AG04449 (cell line): Measurements from ENCODE around the gene ZNF253.
"Not testable (repeated sequence)": the region's sequence is repeated elsewhere in the genome, so short reads cannot be mapped to it uniquely, and the experiment has no call there.

Experiments used
- CTCF ChIA-PET: fragments of 350-600 bp; formaldehyde crosslinking; extraction: SDS; loops from one replicate; lab custom pipeline; 2021; ENCODE audit warnings: antibody characterized with exemption; lab: Yijun Ruan, JAX
- POLR2A ChIA-PET: fragments of 400-600, 350-600 bp; formaldehyde crosslinking; extraction: SDS; loops from one replicate; lab custom pipeline; 2020; ENCODE audit warnings: antibody characterized with exemption, inconsistent platforms; lab: Yijun Ruan, JAX
- DNase-seq: peaks from one replicate; pipeline ENCODE4 v3.0.0-alpha.2; 2010; ENCODE audit warnings: low read depth, low spot score
- H3K4me3 ChIP-seq: 2 replicates; pipeline ENCODE4 v1.5.1; 2011; ENCODE audit warnings: low read depth, mild to moderate bottlenecking, control low read depth, low read length
- TF ChIP-seq, protein P1 (sequence below): IDR thresholded peaks from one replicate; pipeline ENCODE4 v1.5.1; 2011; ENCODE audit warnings: mild to moderate bottlenecking, moderate library complexity, low read length, control low read depth, inconsistent platforms; ENCODE audit not compliant: insufficient read depth; ENCODE audit errors: missing control alignments

The ZNF253 gene

DNA sequence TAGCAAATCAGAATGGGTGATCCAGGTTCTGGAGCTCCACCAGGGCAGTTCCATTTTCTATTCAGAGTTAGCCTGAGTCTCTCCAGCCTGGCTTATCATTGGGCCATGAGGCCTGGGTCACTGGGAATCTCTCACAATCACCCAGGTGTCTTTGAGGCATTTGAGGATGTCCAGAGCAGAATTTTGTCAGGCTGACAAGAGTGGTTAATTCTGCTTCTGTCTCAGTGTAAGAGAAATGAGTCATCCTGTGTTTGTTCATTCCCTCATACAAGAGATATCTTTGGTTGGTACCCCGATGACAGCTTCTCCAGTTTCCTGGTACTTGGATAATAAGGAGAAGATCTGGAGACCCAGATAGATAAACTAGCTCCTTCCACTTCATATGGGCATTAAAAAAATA lies 45.5 kb downstream of the ZNF253 start:
- POLR2A ChIA-PET: no interaction called here
- no peak for DNase-seq
- TF ChIP-seq, protein P1, sequence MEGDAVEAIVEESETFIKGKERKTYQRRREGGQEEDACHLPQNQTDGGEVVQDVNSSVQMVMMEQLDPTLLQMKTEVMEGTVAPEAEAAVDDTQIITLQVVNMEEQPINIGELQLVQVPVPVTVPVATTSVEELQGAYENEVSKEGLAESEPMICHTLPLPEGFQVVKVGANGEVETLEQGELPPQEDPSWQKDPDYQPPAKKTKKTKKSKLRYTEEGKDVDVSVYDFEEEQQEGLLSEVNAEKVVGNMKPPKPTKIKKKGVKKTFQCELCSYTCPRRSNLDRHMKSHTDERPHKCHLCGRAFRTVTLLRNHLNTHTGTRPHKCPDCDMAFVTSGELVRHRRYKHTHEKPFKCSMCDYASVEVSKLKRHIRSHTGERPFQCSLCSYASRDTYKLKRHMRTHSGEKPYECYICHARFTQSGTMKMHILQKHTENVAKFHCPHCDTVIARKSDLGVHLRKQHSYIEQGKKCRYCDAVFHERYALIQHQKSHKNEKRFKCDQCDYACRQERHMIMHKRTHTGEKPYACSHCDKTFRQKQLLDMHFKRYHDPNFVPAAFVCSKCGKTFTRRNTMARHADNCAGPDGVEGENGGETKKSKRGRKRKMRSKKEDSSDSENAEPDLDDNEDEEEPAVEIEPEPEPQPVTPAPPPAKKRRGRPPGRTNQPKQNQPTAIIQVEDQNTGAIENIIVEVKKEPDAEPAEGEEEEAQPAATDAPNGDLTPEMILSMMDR: no peak
- CTCF ChIA-PET: no interaction called here
- H3K4me3 ChIP-seq: no peak overlapping the region

DNA sequence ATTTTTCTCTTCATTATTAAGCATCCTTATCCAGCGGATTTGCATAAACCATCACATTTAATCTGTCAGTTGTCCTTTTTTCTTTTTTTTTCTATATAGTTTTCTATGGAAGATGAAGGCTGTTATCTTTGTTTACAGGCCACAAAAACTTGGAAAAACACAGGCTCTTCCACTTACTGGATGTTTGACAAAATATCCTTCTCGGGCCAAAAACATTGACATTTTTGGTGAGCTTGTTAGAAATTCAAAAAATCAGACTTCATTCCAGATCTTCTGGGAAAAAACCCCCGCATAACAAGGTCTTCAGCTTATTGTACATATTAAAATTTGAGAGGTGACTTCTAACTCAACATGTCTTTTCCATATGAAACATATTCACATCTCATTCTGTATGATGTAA lies 48.9 kb downstream of the ZNF253 start:
- DNase-seq: no peak
- no peak overlapping the region for H3K4me3 ChIP-seq
- CTCF ChIA-PET: no interaction called here
- POLR2A ChIA-PET: no interaction called here
- TF ChIP-seq, protein P1: no peak

DNA sequence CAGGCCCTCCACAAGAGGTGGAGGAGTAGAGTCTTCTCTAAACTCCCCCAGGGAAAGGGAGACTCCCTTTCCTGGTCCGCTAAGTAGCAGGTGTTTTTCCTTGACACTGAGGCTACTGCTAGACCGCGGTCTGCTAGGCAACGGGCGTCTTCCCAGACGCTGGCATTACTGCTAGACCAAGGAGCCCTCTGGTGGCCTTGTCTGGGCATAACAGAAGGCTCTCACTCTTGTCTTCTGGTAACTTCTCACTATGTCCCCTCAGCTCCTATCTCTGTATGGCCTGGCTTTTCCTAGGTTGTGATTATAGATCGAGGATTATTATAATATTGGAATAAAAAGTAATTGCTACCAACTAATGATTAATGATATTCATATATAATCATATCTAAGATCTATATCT lies 64.7 kb downstream of the ZNF253 start:
- POLR2A ChIA-PET, DNase-seq, CTCF ChIA-PET, H3K4me3 ChIP-seq: not testable (repeated sequence)

DNA sequence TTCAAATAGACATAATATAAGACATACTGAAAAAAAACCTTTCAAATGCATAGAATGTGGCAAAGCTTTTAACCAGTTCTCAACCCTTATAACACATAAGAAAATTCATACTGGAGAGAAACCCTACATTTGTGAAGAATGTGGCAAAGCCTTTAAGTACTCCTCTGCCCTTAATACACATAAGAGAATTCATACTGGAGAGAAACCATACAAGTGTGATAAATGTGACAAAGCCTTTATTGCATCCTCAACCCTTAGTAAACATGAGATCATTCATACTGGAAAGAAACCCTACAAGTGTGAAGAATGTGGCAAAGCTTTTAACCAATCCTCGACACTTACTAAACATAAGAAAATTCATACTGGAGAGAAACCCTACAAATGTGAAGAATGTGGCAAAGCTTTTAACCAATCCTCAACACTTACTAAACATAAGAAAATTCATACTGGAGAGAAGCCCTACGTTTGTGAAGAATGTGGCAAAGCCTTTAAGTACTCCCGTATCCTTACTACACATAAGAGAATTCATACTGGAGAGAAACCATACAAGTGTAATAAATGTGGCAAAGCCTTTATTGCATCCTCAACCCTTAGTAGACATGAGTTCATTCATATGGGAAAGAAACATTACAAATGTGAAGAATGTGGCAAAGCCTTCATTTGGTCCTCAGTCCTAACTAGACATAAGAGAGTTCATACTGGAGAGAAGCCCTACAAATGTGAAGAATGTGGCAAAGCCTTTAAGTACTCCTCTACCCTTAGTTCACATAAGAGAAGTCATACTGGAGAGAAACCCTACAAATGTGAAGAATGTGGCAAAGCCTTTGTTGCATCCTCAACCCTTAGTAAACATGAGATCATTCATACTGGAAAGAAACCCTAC lies 68.0 kb downstream of the ZNF253 start:
- DNase-seq, H3K4me3 ChIP-seq, CTCF ChIA-PET, POLR2A ChIA-PET: not testable (repeated sequence)

DNA sequence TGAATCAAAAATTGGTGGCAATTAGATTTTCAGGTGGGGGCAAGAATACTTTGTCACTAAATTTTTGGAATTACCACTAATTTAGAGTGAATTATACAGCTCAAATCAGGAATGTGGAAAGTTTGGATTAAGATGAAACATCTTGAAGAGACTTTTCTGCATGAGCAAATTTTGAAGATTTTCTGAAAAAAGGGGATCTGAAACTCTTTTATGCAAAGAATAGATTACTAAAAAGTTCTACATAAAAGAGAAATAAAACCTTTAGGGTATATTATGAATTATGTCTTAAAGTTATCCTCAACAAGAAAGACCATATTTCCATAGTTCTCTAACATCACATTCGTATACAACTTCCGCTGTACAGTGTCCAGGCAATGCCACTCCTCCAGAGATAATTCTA lies 71.7 kb downstream of the ZNF253 start:
- no peak overlapping the region for H3K4me3 ChIP-seq
- TF ChIP-seq, protein P1: no peak
- no peak for DNase-seq
- CTCF ChIA-PET: no interaction called here
- POLR2A ChIA-PET: no interaction called here

DNA sequence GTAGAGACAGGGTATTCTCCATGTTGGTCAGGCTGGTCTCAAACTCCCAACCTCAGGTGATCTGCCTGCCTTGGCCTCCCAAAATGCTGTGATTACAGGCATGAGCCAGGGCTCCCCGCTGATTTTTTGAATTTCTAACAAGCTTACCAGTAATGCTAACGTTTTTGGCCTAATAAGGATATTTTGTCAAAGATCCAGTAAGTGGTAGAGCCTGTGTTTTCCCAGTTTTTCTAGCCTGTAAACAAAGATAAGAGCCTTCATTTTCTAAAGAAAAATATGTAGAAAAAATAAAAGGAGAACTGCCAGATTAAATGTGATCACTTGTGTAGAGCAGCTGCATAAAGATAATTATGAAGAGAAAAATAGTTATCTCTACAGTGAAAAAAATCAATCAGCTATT lies 72.8 kb downstream of the ZNF253 start:
- TF ChIP-seq, protein P1: no peak
- CTCF ChIA-PET: no interaction called here
- POLR2A ChIA-PET: no interaction called here
- no peak overlapping the region for H3K4me3 ChIP-seq
- no peak for DNase-seq

DNA sequence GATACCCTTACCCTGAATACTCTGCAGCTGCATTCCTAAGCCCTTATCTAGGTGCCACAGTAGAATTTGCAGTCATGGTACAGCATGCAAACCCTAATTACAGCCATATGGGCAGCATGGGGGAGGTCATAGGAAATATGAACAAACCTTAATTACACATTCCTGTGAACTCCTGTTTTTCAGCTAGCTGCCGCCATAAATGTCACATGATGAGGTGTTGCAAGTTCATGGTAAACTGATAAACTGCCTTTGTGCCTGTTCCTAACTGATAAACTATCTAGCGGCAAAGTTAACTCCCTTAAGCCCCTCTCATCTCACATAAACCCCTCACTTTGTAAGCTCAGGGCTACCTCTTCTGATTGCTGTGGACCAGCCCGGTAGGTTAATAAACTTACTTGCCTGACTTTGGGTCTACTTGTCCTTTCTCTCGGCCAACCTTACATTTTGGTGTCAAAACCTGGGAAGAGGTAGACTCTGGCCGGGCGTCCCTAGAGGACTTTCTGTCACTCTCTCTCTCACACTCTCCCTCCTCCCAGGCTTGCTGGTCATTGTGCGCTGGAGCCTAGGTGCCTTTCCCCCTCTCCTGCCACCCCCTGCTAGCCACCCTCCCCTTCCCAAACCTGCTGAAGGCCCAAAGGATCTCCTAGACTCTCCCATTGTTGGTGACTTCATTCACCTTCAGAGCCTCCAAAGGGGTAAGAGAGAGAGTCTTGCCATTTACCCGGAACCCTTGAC lies 78.3 kb downstream of the ZNF253 start:
- TF ChIP-seq, protein P1: no peak
- ChIA-PET POLR2A (no interaction called here), CTCF (no interaction called here)
- no peak overlapping the region for H3K4me3 ChIP-seq
- no peak for DNase-seq
